Esophagus squamous epithelium (tissue), 5 donors: Measurements from ENCODE around the gene KDM1B. TPM values are rescaled to one million over a fixed set of nuclear protein-coding genes. Genes with fewer than 3 reads are reported as not detected.

Experiments
- DNase-seq: peaks from one replicate; lab custom pipeline; 2025; lab: John Stamatoyannopoulos, UW
- H3K27ac ChIP-seq, 4 donors: fragments of 200-600 bp; sonication (generic); one replicate each; pipeline ENCODE4 v1.5.1; 2016 to 2019; ENCODE audit warnings: mild to moderate bottlenecking in 1 of 4
- H3K27me3 ChIP-seq, 4 donors: fragments of 200-600 bp; sonication (generic); 1 replicate in 3 of 4; 2 replicates in 1 of 4; pipeline versions ENCODE4 v1.5.1 to v1.6.0; 2017 to 2021; ENCODE audit warnings: antibody characterized with exemption in 1 of 4
- H3K36me3 ChIP-seq, 3 donors: fragments of 200-600 bp; sonication (generic); one replicate each; pipeline ENCODE4 v1.5.1; 2016 to 2019
- H3K4me1 ChIP-seq, 3 donors: fragments of 200-600 bp; sonication (generic); one replicate each; pipeline ENCODE4 v1.5.1; 2017 to 2019
- H3K4me3 ChIP-seq, 4 donors: fragments of 200-600 bp; sonication (generic); 1 replicate in 3 of 4; 2 replicates in 1 of 4; pipeline ENCODE4 v1.5.1; 2016 to 2019; ENCODE audit warnings: mild to moderate bottlenecking in 2 of 4, moderate library complexity in 1 of 4
- H3K9me3 ChIP-seq, 3 donors: fragments of 200-600 bp; sonication (generic); one replicate each; pipeline ENCODE4 v1.5.1; 2016 to 2019
- POLR2A ChIP-seq, 4 donors: fragments of 450-650 bp; IDR thresholded peaks; one replicate each; pipeline ENCODE4 v1.6.1; 2017; ENCODE audit warnings: antibody characterized with exemption in 4 of 4, mild to moderate bottlenecking in 4 of 4, moderate library complexity in 3 of 4
- WGBS, 2 donors: methylation state at CpG; one replicate each; pipeline ENCODE4 v1.1.5; 2018; 5-methylcytosine and 5-hydroxymethylcytosine counted together
- intact Hi-C: fragments of 100-400 bp; cut with DNase I; formaldehyde crosslinking; loops from one replicate; pipeline ENCODE4 v1.15.0; 2022
- total RNA-seq, 4 donors: library from RNA; depleted of rRNA; stranded (reverse); fragments of >200 nt; gene quantifications; one replicate each; pipeline ENCODE4 v1.1.0, GENCODE V29; 2016
- TF ChIP-seq, protein P1 (sequence below), 6 experiments: fragments of 450-650 bp in 4 of 6; fragments of 200-600 bp in 2 of 6; sonication (generic) in 2 of 6; IDR thresholded peaks; one replicate each; pipeline ENCODE4 v1.5.1; 2016 to 2019; ENCODE audit warnings: antibody characterized with exemption in 6 of 6, mild to moderate bottlenecking in 4 of 6, moderate library complexity in 4 of 6
- donor health status: DM: yes; HTN: yes; CAD: no.

The KDM1B gene
- total RNA-seq, 4 donors from 2014 or later, result 12.2 to 24.5 (median 18.2) TPM

DNA sequence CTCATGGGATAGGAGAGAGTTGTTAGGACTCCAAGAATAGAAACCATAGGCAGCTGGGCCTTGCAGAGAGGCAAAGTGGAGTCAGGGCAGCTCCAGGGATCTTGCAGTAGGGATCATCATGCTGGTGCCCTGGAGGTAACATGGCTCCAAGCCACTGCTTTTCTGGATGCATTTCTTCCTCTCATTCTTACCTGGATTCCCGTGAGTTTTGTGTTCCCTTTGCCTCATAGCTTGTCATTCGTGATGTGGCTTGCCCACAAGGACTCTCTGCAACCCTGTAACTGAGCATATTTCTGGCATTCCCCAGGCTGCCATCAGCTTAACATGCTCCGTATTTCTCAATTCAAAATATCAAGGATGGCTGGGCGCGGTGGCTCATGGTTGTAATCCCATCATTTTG, 38.1 kb upstream of the KDM1B start:
- no peaks in the 10 kb centered on the region for H3K36me3 ChIP-seq
- no peak overlapping the region for H3K27ac ChIP-seq
- TF ChIP-seq POLR2A (IDR thresholded peaks at IDR 0.05), result no peak
- TF ChIP-seq, protein P1, sequence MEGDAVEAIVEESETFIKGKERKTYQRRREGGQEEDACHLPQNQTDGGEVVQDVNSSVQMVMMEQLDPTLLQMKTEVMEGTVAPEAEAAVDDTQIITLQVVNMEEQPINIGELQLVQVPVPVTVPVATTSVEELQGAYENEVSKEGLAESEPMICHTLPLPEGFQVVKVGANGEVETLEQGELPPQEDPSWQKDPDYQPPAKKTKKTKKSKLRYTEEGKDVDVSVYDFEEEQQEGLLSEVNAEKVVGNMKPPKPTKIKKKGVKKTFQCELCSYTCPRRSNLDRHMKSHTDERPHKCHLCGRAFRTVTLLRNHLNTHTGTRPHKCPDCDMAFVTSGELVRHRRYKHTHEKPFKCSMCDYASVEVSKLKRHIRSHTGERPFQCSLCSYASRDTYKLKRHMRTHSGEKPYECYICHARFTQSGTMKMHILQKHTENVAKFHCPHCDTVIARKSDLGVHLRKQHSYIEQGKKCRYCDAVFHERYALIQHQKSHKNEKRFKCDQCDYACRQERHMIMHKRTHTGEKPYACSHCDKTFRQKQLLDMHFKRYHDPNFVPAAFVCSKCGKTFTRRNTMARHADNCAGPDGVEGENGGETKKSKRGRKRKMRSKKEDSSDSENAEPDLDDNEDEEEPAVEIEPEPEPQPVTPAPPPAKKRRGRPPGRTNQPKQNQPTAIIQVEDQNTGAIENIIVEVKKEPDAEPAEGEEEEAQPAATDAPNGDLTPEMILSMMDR (IDR thresholded peaks at IDR 0.05), result no peak
- no peaks in the 10 kb centered on the region for H3K9me3 ChIP-seq
- 53 to 61% methylated on average over 4 of the region's 5 CpGs for WGBS, 2 donors
- intact Hi-C loops, result no loop called here
- DNase-seq, result no peak
- no peak overlapping the region for H3K4me3 ChIP-seq
- no peaks in the 10 kb centered on the region for H3K27me3 ChIP-seq
- peaks cover 3 to 14% (median 3%) of the 10 kb centered on the region in 3 donors for H3K4me1 ChIP-seq

DNA sequence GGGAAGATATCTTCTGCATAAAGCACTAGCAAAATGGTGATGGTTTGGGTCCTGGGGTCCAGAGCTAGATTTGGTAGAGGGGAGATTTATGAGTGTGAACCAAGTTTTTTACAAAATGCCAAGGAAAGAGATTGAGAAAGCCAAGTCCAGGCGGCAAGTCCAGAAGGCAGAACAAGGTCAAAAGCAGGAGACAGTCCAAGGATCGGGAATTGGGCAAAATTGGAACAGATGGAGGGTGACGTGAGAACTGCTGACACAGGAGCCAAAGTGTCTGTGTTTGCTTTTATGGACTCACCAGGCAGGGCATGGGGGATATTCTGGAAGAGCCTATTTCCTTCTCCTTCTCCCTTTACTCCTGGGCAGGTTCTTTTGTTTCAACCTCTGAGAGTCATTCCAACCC, 36.9 kb upstream of the KDM1B start:
- 68 to 81% methylated on average over 3 of the region's 3 CpGs for WGBS, 2 donors
- no peak overlapping the region for H3K27ac ChIP-seq
- no peaks in the 10 kb centered on the region for H3K36me3 ChIP-seq
- no peaks in the 10 kb centered on the region for H3K27me3 ChIP-seq
- no peaks in the 10 kb centered on the region for H3K9me3 ChIP-seq
- TF ChIP-seq, protein P1 (IDR thresholded peaks at IDR 0.05), result no peak
- no peak for TF ChIP-seq POLR2A (IDR thresholded peaks at IDR 0.05)
- no peak overlapping the region for H3K4me3 ChIP-seq
- intact Hi-C loops, result no loop called here
- H3K4me1 ChIP-seq, result peaks cover 7 to 26% (median 14%) of the 10 kb centered on the region in 3 donors
- DNase-seq, result no peak

DNA sequence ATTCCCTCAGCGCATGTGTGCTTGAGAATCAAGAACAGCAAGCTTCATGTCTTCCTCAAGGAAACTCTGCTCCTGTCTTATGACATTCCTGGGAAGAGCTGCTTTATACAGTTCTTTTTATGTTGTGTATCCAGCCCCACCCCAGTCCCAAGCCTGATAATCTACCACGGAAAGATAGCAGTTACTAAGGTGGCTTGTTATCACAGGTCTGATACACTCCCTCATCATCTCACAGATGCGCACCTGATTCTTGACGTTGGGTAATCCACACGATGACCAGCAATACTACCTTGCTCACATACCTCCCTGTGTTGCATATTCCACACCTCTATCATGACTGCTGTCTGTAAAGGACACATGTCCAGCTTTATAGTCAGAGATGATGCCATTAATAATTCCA, 36.0 kb upstream of the KDM1B start:
- no peak overlapping the region for H3K4me3 ChIP-seq
- no peak for DNase-seq
- H3K9me3 ChIP-seq, result no peaks in the 10 kb centered on the region
- TF ChIP-seq, protein P1 (IDR thresholded peaks at IDR 0.05), result no peak
- no peak for TF ChIP-seq POLR2A (IDR thresholded peaks at IDR 0.05)
- peaks cover 7 to 26% (median 14%) of the 10 kb centered on the region in 3 donors for H3K4me1 ChIP-seq
- 60 to 85% methylated on average over 5 of the region's 5 CpGs for WGBS, 2 donors
- H3K27me3 ChIP-seq, result no peaks in the 10 kb centered on the region
- intact Hi-C loops, result no loop called here
- no peaks in the 10 kb centered on the region for H3K36me3 ChIP-seq
- no peak overlapping the region for H3K27ac ChIP-seq

DNA sequence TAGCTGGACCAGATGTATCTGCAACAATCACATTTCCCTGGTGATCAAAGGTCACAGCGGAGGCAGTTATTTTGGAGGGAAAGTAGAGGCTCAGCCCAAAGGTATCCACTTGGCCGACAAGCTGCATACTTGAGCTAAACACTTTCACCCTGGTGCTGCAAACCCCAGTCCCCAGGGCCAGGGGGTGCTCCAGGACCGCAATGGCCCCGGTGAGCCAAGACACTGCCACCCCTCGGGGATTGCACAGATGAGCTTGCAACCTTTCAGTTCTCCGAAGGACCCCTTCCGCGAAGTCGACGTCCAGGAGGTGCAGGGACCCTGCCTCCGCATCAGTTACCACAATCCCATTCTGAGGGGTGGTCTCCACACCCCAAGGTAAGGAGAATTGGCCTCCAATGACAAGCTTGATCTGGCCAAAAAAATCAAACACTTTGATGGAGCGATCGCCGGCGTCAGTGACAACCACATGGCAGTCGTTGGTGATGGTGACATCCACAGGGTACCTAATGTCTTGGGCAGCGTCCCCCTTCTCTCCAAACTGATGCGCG, 33.6 kb upstream of the KDM1B start:
- 90 to 95% methylated on average over 8 of the region's 19 CpGs for WGBS, 2 donors

More for the DNA sequence above, 33.6 kb upstream of the KDM1B start:
- no peaks in the 10 kb centered on the region for H3K27me3 ChIP-seq
- intact Hi-C loops, result loop anchor here (10.0 kb wide), 2 partner anchors 137 to 287 kb away; partner anchors contain the start of gene KIF13A
- H3K27ac ChIP-seq, result no peak overlapping the region
- no peak for TF ChIP-seq POLR2A (IDR thresholded peaks at IDR 0.05)
- TF ChIP-seq, protein P1 (IDR thresholded peaks at IDR 0.05), result no peak
- H3K4me3 ChIP-seq, result peak overlapping the region in 3 of 4 donors; percentile 50 to 69 (median 51)
- no peaks in the 10 kb centered on the region for H3K9me3 ChIP-seq
- no peak for DNase-seq
- peaks cover 7 to 26% (median 14%) of the 10 kb centered on the region in 3 donors for H3K4me1 ChIP-seq
- H3K36me3 ChIP-seq, result no peaks in the 10 kb centered on the region
